Activated CD8-positive, alpha-beta memory T cell treated with anti-CD3 and anti-CD28 coated beads, Interleukin-2, amount 10 ng/mL, durations not matched to agents 7 days and 5 days (primary cell): ENCODE results near the gene SQOR. TPM values are rescaled to one million over a fixed set of nuclear protein-coding genes. Genes with fewer than 3 reads are reported as not detected.

Experiments used
- ATAC-seq: fragments of 150-1000 bp; cut with Tn5 transposase; one replicate; pipeline ENCODE4 v1.10.0; 2021; ENCODE audit warnings: moderate library complexity
- CTCF ChIA-PET: fragments of 350-600 bp; sonication (Branson Sonifier 250); formaldehyde crosslinking; loops from one replicate; lab custom pipeline; 2021; ENCODE audit warnings: antibody characterized with exemption; lab: Charles Lee
- DNase-seq: peaks from one replicate; pipeline ENCODE4 v3.0.0-alpha.2; 2020
- H3K27ac Mint-ChIP-seq: one replicate; pipeline ENCODE4 v1.8.0; 2021; ENCODE audit warnings: mild to moderate bottlenecking, mixed read lengths
- H3K27me3 Mint-ChIP-seq: one replicate; pipeline ENCODE4 v1.8.0; 2021; ENCODE audit warnings: mixed read lengths
- H3K36me3 Mint-ChIP-seq: one replicate; pipeline ENCODE4 v1.8.0; 2021; ENCODE audit warnings: mild to moderate bottlenecking, mixed read lengths
- H3K4me1 Mint-ChIP-seq: one replicate; pipeline ENCODE4 v1.8.0; 2021; ENCODE audit warnings: mixed read lengths
- H3K4me3 Mint-ChIP-seq: one replicate; pipeline ENCODE4 v1.8.0; 2021; ENCODE audit warnings: mild to moderate bottlenecking, moderate library complexity, mixed read lengths
- H3K9me3 Mint-ChIP-seq: one replicate; pipeline ENCODE4 v1.8.0; 2022; ENCODE audit warnings: low read depth, mixed read lengths
- total RNA-seq, 2 experiments: library from RNA; stranded (reverse); gene quantifications; one replicate each; pipeline ENCODE4 v1.2.3, GENCODE V29; 2021

Gene SQOR
- total RNA-seq, 2 experiments from 2014 or later, result 79.8 to 86.4 TPM

GRCh38 chr15:45604326-45604725, 30.5 kb upstream of the SQOR start:
- Mint-ChIP-seq H3K36me3 (peaks cover 13% of the 10 kb centered on the region), H3K4me1 (peaks cover 10% of the 10 kb centered on the region), H3K27me3 (no peaks in the 10 kb centered on the region), H3K9me3 (no peaks in the 10 kb centered on the region), H3K4me3 (no peak overlapping the region), H3K27ac (no peak overlapping the region)
- DNase-seq, result no peak
- no peak for ATAC-seq
- CTCF ChIA-PET, result interaction anchor here (2.0 to 2.1 kb wide), 2 partner anchors 10 to 17 kb away, joined by 6 to 7 read pairs; partner anchors contain the start of gene BLOC1S6

GRCh38 chr15:45606413-45606812, 28.4 kb upstream of the SQOR start:
- Mint-ChIP-seq H3K27me3 (no peaks in the 10 kb centered on the region), H3K4me1 (peaks cover 11% of the 10 kb centered on the region), H3K27ac (peak overlapping the region; percentile 50), H3K36me3 (peaks cover 12% of the 10 kb centered on the region), H3K4me3 (no peak overlapping the region), H3K9me3 (no peaks in the 10 kb centered on the region)
- DNase-seq, result no peak
- CTCF ChIA-PET, result interaction anchor here (0.7 to 2.8 kb wide), 3 partner anchors 8 to 175 kb away, joined by 3 to 10 read pairs (median 9); partner anchors contain the start of gene BLOC1S6
- no peak for ATAC-seq

GRCh38 chr15:45606841-45607240, 28.0 kb upstream of the SQOR start:
- no peak for DNase-seq
- peaks cover 12% of the 10 kb centered on the region for H3K4me1 Mint-ChIP-seq
- H3K4me3 Mint-ChIP-seq, result no peak overlapping the region
- H3K27ac Mint-ChIP-seq, result no peak overlapping the region
- H3K36me3 Mint-ChIP-seq, result peaks cover 10% of the 10 kb centered on the region
- H3K27me3 Mint-ChIP-seq, result no peaks in the 10 kb centered on the region
- no peaks in the 10 kb centered on the region for H3K9me3 Mint-ChIP-seq
- ATAC-seq, result no peak
- CTCF ChIA-PET, result interaction anchor here (2.6 to 2.8 kb wide), 2 partner anchors 20 to 176 kb away, joined by 9 to 10 read pairs; partner anchors contain the start of gene BLOC1S6

- Mint-ChIP-seq H3K4me3 (no peak overlapping the region), H3K4me1 (peaks cover 15% of the 10 kb centered on the region), H3K27ac (no peak overlapping the region), H3K9me3 (no peaks in the 10 kb centered on the region), H3K36me3 (peaks cover 5% of the 10 kb centered on the region), H3K27me3 (no peaks in the 10 kb centered on the region)
- ATAC-seq (no peak), DNase-seq (no peak)
- CTCF ChIA-PET, result interaction anchor here (0.7 to 4.9 kb wide), 13 partner anchors 17 to 197 kb away, joined by 3 to 113 read pairs (median 3); partner anchors contain the start of gene BLOC1S6
Observed at GRCh38 chr15:45611305-45611704, 23.5 kb upstream of the SQOR start.

GRCh38 chr15:45612790-45613415, 21.9 kb upstream of the SQOR start:
- Mint-ChIP-seq H3K36me3 (no peaks in the 10 kb centered on the region), H3K4me3 (no peak overlapping the region), H3K9me3 (no peaks in the 10 kb centered on the region), H3K27ac (peak overlapping the region; percentile 62), H3K27me3 (no peaks in the 10 kb centered on the region), H3K4me1 (peaks cover 13% of the 10 kb centered on the region)
- CTCF ChIA-PET, result interaction anchor here (0.7 to 4.9 kb wide), 14 partner anchors 15 to 198 kb away, joined by 3 to 113 read pairs (median 6); partner anchors contain the start of genes BLOC1S6 and SQOR
- ATAC-seq, result peak; percentile 31
- no peak for DNase-seq

- H3K27ac Mint-ChIP-seq, result no peak overlapping the region
- DNase-seq, result no peak
Observed at GRCh38 chr15:45616901-45617323, 17.9 kb upstream of the SQOR start.

GRCh38 chr15:45618813-45619212, 16.0 kb upstream of the SQOR start:
- no peaks in the 10 kb centered on the region for H3K9me3 Mint-ChIP-seq
- no peak overlapping the region for H3K4me3 Mint-ChIP-seq
- CTCF ChIA-PET, result interaction anchor here (1.0 to 1.3 kb wide), 3 partner anchors 16 to 189 kb away, joined by 3 to 4 read pairs (median 3); partner anchors contain the start of gene SQOR
- peaks cover 2% of the 10 kb centered on the region for H3K4me1 Mint-ChIP-seq
- peaks cover 1% of the 10 kb centered on the region for H3K36me3 Mint-ChIP-seq
- DNase-seq (no peak), ATAC-seq (peak; percentile 28)
- peaks cover 10% of the 10 kb centered on the region for H3K27me3 Mint-ChIP-seq
- H3K27ac Mint-ChIP-seq, result no peak overlapping the region

More at GRCh38 chr15:45616901-45617323, 17.9 kb upstream of the SQOR start:
- CTCF ChIA-PET, result interaction anchor here (1.0 to 2.0 kb wide), 5 partner anchors 18 to 188 kb away, joined by 4 to 14 read pairs (median 5); partner anchors contain the start of gene SQOR
- no peaks in the 10 kb centered on the region for H3K27me3 Mint-ChIP-seq
- H3K9me3 Mint-ChIP-seq, result no peaks in the 10 kb centered on the region
- no peak overlapping the region for H3K4me3 Mint-ChIP-seq
- peaks cover 11% of the 10 kb centered on the region for H3K4me1 Mint-ChIP-seq
- H3K36me3 Mint-ChIP-seq, result no peaks in the 10 kb centered on the region
- peak; percentile 23 for ATAC-seq

- no peak overlapping the region for H3K4me3 Mint-ChIP-seq
- H3K36me3 Mint-ChIP-seq, result peaks cover 3% of the 10 kb centered on the region
- H3K27ac Mint-ChIP-seq, result no peak overlapping the region
- H3K27me3 Mint-ChIP-seq, result peaks cover 17% of the 10 kb centered on the region
- ATAC-seq, result no peak
- no peak for DNase-seq
- peaks cover 4% of the 10 kb centered on the region for H3K4me1 Mint-ChIP-seq
- CTCF ChIA-PET, result interaction anchor here (1.1 to 1.6 kb wide), 3 partner anchors 9 to 77 kb away, joined by 3 to 4 read pairs (median 3); no protein-coding TSS in a partner anchor
- peaks cover 10% of the 10 kb centered on the region for H3K9me3 Mint-ChIP-seq
Observed at GRCh38 chr15:45628136-45628535, 6.7 kb upstream of the SQOR start.

- H3K27me3 Mint-ChIP-seq, result peaks cover 12% of the 10 kb centered on the region
- peaks cover 10% of the 10 kb centered on the region for H3K4me1 Mint-ChIP-seq
- CTCF ChIA-PET, result interaction anchor here (0.7 to 1.5 kb wide), 2 partner anchors 17 to 19 kb away, joined by 3 to 4 read pairs; no protein-coding TSS in a partner anchor
- H3K9me3 Mint-ChIP-seq, result peaks cover 8% of the 10 kb centered on the region
- ATAC-seq, result no peak
- H3K4me3 Mint-ChIP-seq, result no peak overlapping the region
- H3K36me3 Mint-ChIP-seq, result peaks cover 2% of the 10 kb centered on the region
- no peak overlapping the region for H3K27ac Mint-ChIP-seq
- DNase-seq, result no peak
Observed at GRCh38 chr15:45630917-45631691, 3.7 kb upstream of the SQOR start.

GRCh38 chr15:45631776-45632175, 3.1 kb upstream of the SQOR start:
- no peak for ATAC-seq
- H3K36me3 Mint-ChIP-seq, result peaks cover 2% of the 10 kb centered on the region
- DNase-seq, result no peak
- H3K4me3 Mint-ChIP-seq, result no peak overlapping the region
- H3K27me3 Mint-ChIP-seq, result peaks cover 10% of the 10 kb centered on the region
- H3K9me3 Mint-ChIP-seq, result peaks cover 4% of the 10 kb centered on the region
- H3K27ac Mint-ChIP-seq, result no peak overlapping the region
- H3K4me1 Mint-ChIP-seq, result peaks cover 11% of the 10 kb centered on the region
- CTCF ChIA-PET, result interaction anchor here (1.5 kb wide), 1 partner anchor 18 kb away, joined by 4 read pairs; no protein-coding TSS in a partner anchor

GRCh38 chr15:45635191-45635638, 386 bp downstream of the SQOR start:
- Mint-ChIP-seq H3K27ac (peak overlapping the region; percentile 91), H3K27me3 (peaks cover 3% of the 10 kb centered on the region), H3K9me3 (no peaks in the 10 kb centered on the region), H3K4me3 (peak overlapping the region; percentile 100), H3K4me1 (peaks cover 44% of the 10 kb centered on the region), H3K36me3 (peaks cover 31% of the 10 kb centered on the region)
- CTCF ChIA-PET, result interaction anchor here (0.7 to 2.3 kb wide), 13 partner anchors 11 to 435 kb away, joined by 3 to 8 read pairs (median 4); no protein-coding TSS in a partner anchor
- ATAC-seq (peak; percentile 73), DNase-seq (peak; percentile 86)

- DNase-seq, result no peak
- Mint-ChIP-seq H3K9me3 (no peaks in the 10 kb centered on the region), H3K36me3 (peaks cover 34% of the 10 kb centered on the region), H3K27me3 (peaks cover 3% of the 10 kb centered on the region), H3K4me1 (peaks cover 49% of the 10 kb centered on the region), H3K4me3 (peak overlapping the region; percentile 100), H3K27ac (peak overlapping the region; percentile 91)
- CTCF ChIA-PET, result interaction anchor here (1.0 to 2.3 kb wide), 6 partner anchors 11 to 48 kb away, joined by 3 to 8 read pairs (median 4); no protein-coding TSS in a partner anchor
- no peak for ATAC-seq
Observed at GRCh38 chr15:45635763-45636292, 999 bp downstream of the SQOR start.
